ENCODE measurements around the gene CHRNB4.

CHRNB4 gene

DNA sequence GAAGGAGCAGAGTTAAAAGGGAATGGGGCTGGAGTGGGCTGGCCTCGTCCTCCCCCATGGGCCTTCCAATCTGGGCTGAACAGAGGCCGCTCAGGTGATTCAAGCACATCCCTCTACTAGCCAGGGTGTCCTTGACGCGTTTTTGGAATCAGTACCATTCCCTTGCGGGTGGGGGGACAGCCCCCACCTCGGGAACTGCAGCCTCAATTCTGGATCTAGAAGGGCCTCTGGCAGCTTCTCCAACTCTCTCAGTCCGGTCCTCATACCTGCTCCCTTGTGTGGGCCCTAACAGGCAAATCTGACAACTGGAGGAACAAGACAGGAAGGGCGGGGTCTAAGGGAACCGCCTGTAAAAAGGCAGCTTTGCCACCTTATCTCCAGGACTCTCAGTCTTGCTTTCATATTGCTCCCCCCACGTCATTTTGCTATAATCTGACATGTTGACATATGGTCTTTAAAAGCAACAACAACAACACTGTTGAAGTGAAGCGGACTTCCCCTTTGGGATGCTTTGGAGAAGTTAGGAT lies 802 bp upstream of the CHRNB4 start:
- H3K9ac ChIP-seq (ENCODE audit: low read depth, low read length): peak overlapping the region; percentile 52; the same call in 1 of the 2 replicates
- H3K36me3 ChIP-seq (ENCODE audit: insufficient read depth, low read depth, low read length): no peaks in the 10 kb centered on the region
- H3K27me3 ChIP-seq (ENCODE audit: insufficient read depth, low read length): peaks cover 28% of the 10 kb centered on the region
- H3K27ac ChIP-seq (ENCODE audit: low read length): no peak overlapping the region
- peaks cover 10% of the 10 kb centered on the region; the same call in 1 of the 2 replicates for H3K4me1 ChIP-seq (ENCODE audit: insufficient read depth, low read length)
- no peaks in the 10 kb centered on the region for H3K9me3 ChIP-seq (ENCODE audit: insufficient read depth, low read depth, low read length)
- H3K4me3 ChIP-seq (ENCODE audit: low read length): peak overlapping the region; percentile 79; the same call in 1 of the 2 replicates

DNA sequence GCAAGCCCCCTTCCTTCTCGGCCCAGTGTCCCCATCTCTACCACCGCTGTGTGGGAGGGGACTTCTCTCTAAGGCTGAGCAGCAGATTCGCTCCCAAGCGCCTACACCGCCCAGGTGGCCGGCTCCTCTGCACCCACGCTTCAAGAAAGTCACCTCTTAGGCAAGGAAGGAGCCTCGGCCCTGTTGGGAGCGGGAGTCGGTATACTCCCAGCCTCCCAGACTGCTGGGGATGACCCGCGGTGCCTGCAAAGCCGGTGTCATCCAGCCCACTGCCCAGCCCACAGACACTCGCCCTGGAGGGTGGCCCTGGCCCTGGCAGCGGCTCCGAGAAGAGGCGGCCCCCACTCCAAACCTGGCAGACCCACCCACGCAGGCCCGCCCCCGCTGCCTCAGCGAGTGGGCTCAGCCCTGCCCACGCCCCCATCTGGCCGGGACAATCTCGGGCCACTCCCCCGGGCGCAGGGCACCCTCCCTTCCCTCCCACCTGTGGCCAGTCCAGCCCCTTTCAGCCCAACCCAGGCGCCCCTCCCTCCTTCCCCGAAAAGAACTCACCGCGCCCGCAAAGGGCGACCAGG lies 396 bp downstream of the CHRNB4 start:
- Histone ChIP-seq H3K27ac (ENCODE audit: low read length) (no peak overlapping the region), H3K9ac (ENCODE audit: low read depth, low read length) (no peak overlapping the region; the same call in 1 of the 2 replicates), H3K36me3 (ENCODE audit: insufficient read depth, low read depth, low read length) (no peaks in the 10 kb centered on the region), H3K4me3 (ENCODE audit: low read length) (peak overlapping the region; percentile 79), H3K9me3 (ENCODE audit: insufficient read depth, low read depth, low read length) (no peaks in the 10 kb centered on the region), H3K27me3 (ENCODE audit: insufficient read depth, low read length) (peaks cover 28% of the 10 kb centered on the region), H3K4me1 (ENCODE audit: insufficient read depth, low read length) (peaks cover 10% of the 10 kb centered on the region; the same call in 1 of the 2 replicates)

DNA sequence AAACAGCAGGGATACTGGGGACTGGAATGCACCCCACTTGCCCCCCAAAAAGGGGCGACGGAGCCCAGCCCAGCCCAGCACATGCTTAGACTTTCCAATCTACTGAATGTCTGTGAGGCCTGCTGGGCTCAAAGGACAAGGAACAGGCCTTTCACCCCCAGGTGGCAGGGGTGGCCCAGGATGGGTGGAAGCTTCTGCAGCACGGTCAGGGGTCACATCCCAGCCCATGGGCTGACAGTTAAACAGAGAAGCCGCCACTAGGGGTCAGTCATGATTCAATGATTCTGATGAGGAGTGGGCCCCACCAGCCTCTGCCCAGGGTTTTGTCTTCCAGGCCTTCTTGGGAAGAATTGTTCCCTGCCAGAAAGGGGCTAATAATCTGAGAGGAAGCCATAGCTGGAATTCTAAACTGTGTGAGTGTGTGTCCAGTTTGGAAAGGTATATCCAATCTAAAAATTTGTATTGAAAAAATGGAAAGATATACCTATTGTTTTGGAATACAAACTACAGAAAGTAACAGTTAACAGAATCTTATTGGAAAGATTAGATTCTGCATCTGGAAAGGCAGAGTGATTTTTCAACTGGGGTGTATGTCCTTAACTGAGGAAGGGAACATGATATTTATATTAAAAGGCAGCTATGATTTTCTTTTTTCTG lies 2.2 kb downstream of the CHRNB4 start:
- H3K4me3 ChIP-seq (ENCODE audit: low read length): no peak overlapping the region
- no peaks in the 10 kb centered on the region for H3K9me3 ChIP-seq (ENCODE audit: insufficient read depth, low read depth, low read length)
- peaks cover 28% of the 10 kb centered on the region for H3K27me3 ChIP-seq (ENCODE audit: insufficient read depth, low read length)
- peaks cover 10% of the 10 kb centered on the region; the same call in 1 of the 2 replicates for H3K4me1 ChIP-seq (ENCODE audit: insufficient read depth, low read length)
- no peak overlapping the region for H3K27ac ChIP-seq (ENCODE audit: low read length)
- no peaks in the 10 kb centered on the region for H3K36me3 ChIP-seq (ENCODE audit: insufficient read depth, low read depth, low read length)
- H3K9ac ChIP-seq (ENCODE audit: low read depth, low read length): no peak overlapping the region

DNA sequence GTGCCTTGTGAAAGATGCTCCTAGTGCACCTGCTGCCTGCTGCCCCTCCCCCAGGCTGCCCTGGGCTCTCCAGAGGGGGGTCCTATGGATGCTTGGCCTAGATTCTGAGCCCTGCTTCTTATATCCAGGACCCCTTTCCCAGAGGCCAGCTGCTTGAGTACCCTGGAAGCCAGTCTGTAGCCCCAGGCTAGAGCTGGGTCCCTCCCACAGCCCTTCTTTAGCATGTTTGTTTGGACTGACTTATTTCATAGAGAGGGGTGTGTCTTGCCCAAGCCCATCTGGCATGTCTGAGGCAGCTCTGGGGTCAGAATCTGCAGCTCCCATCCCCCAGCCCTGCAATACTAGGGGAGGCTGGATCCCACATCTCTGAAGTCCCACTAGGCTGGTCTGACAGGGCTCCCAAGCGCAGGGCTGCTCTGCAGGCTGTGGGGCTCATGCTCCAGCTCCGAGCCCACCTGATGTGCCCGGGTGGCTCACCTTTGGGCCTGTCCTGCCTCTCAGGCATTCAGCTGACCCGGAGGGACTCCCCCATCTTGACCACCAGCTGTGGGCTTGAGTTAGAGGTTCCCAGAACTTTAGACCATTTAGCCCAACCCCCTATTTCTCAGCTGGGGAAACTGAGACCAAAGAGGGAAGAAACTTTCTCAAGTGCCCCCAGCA lies 3.1 kb downstream of the CHRNB4 start:
- H3K27ac ChIP-seq (ENCODE audit: low read length): no peak overlapping the region
- H3K9ac ChIP-seq (ENCODE audit: low read depth, low read length): no peak overlapping the region
- H3K27me3 ChIP-seq (ENCODE audit: insufficient read depth, low read length): peaks cover 28% of the 10 kb centered on the region
- H3K4me1 ChIP-seq (ENCODE audit: insufficient read depth, low read length): peaks cover 10% of the 10 kb centered on the region; the same call in 1 of the 2 replicates
- no peaks in the 10 kb centered on the region for H3K36me3 ChIP-seq (ENCODE audit: insufficient read depth, low read depth, low read length)
- H3K9me3 ChIP-seq (ENCODE audit: insufficient read depth, low read depth, low read length): no peaks in the 10 kb centered on the region
- H3K4me3 ChIP-seq (ENCODE audit: low read length): no peak overlapping the region

DNA sequence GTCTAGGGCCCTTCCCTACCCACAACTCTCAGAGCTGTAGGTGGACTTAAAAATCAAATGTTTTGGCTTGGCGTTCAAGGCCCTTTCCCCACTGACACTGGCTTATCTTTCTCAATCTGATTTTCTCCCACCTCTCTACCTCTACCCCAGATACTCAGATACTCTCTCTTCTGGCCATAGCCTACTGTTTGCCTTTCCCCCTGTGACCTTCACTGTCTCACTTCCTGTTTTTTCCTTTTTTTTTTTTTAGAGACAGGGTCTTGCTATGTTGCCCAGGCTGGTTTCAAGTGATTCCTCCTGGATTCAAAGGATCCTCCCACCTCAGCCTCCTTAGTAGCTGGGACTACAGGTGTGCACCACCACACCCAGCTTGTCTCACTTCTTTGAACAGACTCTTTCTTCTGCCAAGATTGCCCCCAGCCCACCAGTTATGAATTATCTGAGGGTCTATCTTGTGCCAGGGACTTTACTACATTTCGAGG lies 4.6 kb downstream of the CHRNB4 start:
- Histone ChIP-seq H3K4me1 (ENCODE audit: insufficient read depth, low read length) (peaks cover under 1% of the 10 kb centered on the region; the same call in 1 of the 2 replicates), H3K36me3 (ENCODE audit: insufficient read depth, low read depth, low read length) (no peaks in the 10 kb centered on the region), H3K9me3 (ENCODE audit: insufficient read depth, low read depth, low read length) (no peaks in the 10 kb centered on the region), H3K27ac (ENCODE audit: low read length) (no peak overlapping the region), H3K9ac (ENCODE audit: low read depth, low read length) (no peak overlapping the region), H3K4me3 (ENCODE audit: low read length) (no peak overlapping the region), H3K27me3 (ENCODE audit: insufficient read depth, low read length) (peaks cover 15% of the 10 kb centered on the region)

DNA sequence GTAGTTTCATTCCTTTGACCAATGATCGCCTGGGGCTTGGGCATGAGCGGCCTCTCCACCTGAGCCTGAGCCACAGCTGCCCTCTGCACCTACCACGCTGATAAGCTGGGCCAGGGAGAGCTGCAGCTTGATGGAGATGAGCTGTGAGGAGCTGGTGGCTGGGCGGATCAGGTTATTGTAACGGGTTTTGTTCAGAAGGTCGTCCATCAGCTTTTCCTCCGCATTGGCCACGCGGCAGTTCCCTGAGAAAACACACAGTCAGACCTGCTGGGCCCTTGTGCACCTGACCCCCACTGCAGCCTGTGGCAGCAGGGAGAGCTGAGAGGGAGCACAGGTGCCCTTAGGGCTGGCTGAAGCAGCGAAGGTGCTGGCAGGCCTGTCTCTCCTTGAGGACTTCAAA lies 5.7 kb downstream of the CHRNB4 start:
- no peaks in the 10 kb centered on the region for H3K9me3 ChIP-seq (ENCODE audit: insufficient read depth, low read depth, low read length)
- no peaks in the 10 kb centered on the region for H3K36me3 ChIP-seq (ENCODE audit: insufficient read depth, low read depth, low read length)
- no peak overlapping the region for H3K4me3 ChIP-seq (ENCODE audit: low read length)
- peaks cover 8% of the 10 kb centered on the region for H3K27me3 ChIP-seq (ENCODE audit: insufficient read depth, low read length)
- H3K9ac ChIP-seq (ENCODE audit: low read depth, low read length): no peak overlapping the region
- H3K27ac ChIP-seq (ENCODE audit: low read length): no peak overlapping the region
- H3K4me1 ChIP-seq (ENCODE audit: insufficient read depth, low read length): no peaks in the 10 kb centered on the region; the same call in 1 of the 2 replicates

DNA sequence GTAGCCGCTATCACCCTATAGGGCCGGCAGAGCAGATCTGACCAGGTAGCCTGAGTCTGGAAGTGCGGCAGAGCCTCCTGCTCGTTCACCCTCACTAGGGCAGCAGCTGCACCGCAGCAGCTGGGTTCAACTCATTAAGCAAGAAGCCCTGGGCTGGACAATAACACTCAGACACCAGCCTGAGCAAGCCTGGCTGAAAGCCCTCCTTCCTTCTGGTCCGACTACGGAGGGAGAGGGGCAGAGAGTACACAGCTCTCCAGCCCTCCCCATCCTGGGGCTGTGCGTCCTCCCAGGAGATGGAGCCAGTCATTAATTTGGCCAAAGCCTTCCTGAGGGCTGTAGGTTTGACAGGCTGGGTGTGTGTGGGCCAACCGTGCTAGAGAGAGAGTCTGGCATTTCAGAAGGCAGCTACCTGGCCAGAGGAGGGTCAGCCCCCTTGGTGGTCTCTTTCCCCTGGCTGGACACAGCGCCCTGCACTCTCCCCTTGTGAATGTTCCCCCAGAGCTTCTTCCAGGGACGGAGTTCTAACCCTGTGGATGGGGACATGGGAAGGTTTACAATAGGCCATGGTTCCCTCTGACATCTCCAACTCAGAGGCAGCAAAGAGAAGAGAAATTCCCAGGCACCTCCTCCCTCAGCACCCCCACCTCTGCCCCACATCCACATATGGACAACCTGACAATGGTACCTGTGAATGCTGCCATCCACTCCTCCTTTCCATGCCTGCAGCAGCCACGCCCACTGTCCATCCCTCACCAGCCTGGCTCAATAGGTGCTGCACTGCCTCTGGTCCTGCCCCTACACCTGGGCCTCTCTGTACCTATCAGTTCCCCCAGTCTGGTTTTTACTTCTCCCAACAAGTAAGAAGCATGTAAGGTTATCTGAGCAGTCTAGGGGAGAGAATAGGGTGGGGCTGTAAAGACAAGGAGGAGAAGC lies 6.5 kb downstream of the CHRNB4 start:
- Histone ChIP-seq H3K27ac (ENCODE audit: low read length) (no peak overlapping the region), H3K9ac (ENCODE audit: low read depth, low read length) (no peak overlapping the region), H3K36me3 (ENCODE audit: insufficient read depth, low read depth, low read length) (no peaks in the 10 kb centered on the region), H3K4me3 (ENCODE audit: low read length) (no peak overlapping the region), H3K4me1 (ENCODE audit: insufficient read depth, low read length) (no peaks in the 10 kb centered on the region; the same call in 1 of the 2 replicates), H3K27me3 (ENCODE audit: insufficient read depth, low read length) (no peaks in the 10 kb centered on the region; the same call in 1 of the 2 replicates), H3K9me3 (ENCODE audit: insufficient read depth, low read depth, low read length) (no peaks in the 10 kb centered on the region)

DNA sequence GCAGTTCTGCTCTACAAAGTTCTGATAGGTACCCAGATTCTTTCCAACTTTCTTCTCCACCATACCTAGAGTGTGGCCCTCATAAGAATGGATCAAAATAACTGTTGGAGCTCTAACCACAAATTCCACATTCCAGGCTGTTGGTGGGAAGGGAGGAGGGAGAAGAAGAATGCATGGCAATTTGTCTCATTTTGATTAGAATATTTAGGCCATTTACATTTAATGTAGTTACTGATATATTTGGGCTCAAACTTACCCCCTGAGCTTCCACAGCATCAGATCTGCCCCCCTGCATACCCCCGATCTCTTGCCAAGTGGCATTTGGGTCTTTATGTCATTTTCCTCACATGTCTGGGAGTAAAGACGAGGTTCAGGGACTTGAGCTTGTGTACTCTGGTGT lies 7.7 kb downstream of the CHRNB4 start:
- H3K4me1 ChIP-seq (ENCODE audit: insufficient read depth, low read length): no peaks in the 10 kb centered on the region
- H3K27me3 ChIP-seq (ENCODE audit: insufficient read depth, low read length): no peaks in the 10 kb centered on the region
- H3K27ac ChIP-seq (ENCODE audit: low read length): no peak overlapping the region
- H3K9ac ChIP-seq (ENCODE audit: low read depth, low read length): no peak overlapping the region
- no peaks in the 10 kb centered on the region for H3K9me3 ChIP-seq (ENCODE audit: insufficient read depth, low read depth, low read length)
- no peak overlapping the region for H3K4me3 ChIP-seq (ENCODE audit: low read length)
- no peaks in the 10 kb centered on the region for H3K36me3 ChIP-seq (ENCODE audit: insufficient read depth, low read depth, low read length)

DNA sequence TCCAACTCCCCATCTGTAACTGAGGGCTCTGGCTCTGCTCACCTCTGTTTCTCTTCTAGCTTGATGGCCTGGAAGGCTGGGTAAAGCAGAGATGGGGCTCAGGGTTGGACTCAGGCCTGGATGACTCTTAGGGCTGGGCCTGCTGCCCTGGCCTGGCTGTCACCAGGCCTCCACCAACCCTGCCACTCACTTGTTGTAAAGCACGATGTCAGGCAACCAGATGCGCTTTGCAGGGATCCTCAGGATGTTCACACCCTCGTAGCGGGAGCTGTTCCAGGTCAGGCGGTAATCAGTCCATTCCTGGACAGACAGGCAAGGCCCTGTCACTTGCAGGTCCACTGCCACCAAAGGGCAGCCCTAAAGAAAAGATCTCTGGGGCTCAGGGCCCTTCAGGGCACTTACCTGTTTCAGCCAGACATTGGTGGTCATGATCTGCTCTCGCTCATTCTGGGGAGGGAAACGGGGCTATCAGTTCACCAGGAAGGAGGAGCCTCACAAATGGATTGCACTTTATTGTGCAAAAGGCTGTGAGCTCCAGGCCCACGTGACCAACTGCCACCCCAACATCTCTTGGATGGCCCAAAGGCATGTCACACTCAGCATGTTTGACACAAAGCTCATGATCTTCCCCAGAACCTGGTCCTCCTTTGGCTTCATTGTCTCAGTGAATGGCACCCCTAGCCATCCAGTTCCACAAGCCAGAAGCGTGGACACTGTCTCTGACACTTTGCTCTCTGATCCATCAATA lies 9.9 kb downstream of the CHRNB4 start:
- no peak overlapping the region for H3K27ac ChIP-seq (ENCODE audit: low read length)
- no peaks in the 10 kb centered on the region for H3K36me3 ChIP-seq (ENCODE audit: insufficient read depth, low read depth, low read length)
- H3K4me3 ChIP-seq (ENCODE audit: low read length): no peak overlapping the region
- no peak overlapping the region for H3K9ac ChIP-seq (ENCODE audit: low read depth, low read length)
- H3K27me3 ChIP-seq (ENCODE audit: insufficient read depth, low read length): no peaks in the 10 kb centered on the region
- no peaks in the 10 kb centered on the region for H3K4me1 ChIP-seq (ENCODE audit: insufficient read depth, low read length)
- H3K9me3 ChIP-seq (ENCODE audit: insufficient read depth, low read depth, low read length): no peaks in the 10 kb centered on the region

DNA sequence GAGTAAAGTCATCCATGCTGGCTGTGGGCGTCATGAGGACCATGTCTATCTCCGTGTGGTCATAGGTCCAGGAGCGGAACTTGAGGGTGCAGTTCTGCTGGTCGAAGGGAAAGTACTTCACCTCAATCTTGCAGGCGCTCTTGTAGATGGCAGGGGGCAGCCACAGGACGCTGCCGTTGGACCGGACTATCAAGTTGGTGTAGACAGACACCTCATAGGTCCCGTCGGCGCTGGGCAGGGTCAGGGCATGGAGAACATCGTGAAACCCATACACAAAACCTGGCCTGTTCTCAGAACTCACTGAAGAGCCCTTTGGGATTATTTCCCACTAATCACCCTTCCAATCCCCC lies 11.3 kb downstream of the CHRNB4 start:
- no peaks in the 10 kb centered on the region for H3K27me3 ChIP-seq (ENCODE audit: insufficient read depth, low read length)
- H3K36me3 ChIP-seq (ENCODE audit: insufficient read depth, low read depth, low read length): no peaks in the 10 kb centered on the region
- H3K9me3 ChIP-seq (ENCODE audit: insufficient read depth, low read depth, low read length): no peaks in the 10 kb centered on the region

More for the DNA sequence above, 11.3 kb downstream of the CHRNB4 start:
- Histone ChIP-seq H3K4me3 (ENCODE audit: low read length) (no peak overlapping the region), H3K27ac (ENCODE audit: low read length) (no peak overlapping the region), H3K9ac (ENCODE audit: low read depth, low read length) (no peak overlapping the region), H3K4me1 (ENCODE audit: insufficient read depth, low read length) (no peaks in the 10 kb centered on the region)
